NCI-H1436 treated with DMSO at 0.1 percent for 48 hours (cell line): Measurements from ENCODE around the gene ADCY4.

Source experiments
- DNase-seq: peaks from one replicate; lab custom pipeline; 2025; lab: John Stamatoyannopoulos, UW

Gene ADCY4

GRCh38 chr14:24272467-24272866, 62.4 kb downstream of the ADCY4 start:
- no peak for DNase-seq

GRCh38 chr14:24271834-24272263, 63.0 kb downstream of the ADCY4 start:
- DNase-seq: no peak

GRCh38 chr14:24271134-24271833, 63.6 kb downstream of the ADCY4 start, which contains the start of gene RABGGTA:
Gene RABGGTA (minus strand): TSS chr14:24271597. CDS start chr14:24271115, 482 bp downstream.
- DNase-seq: peak; percentile 57

- DNase-seq: no peak
Observed at GRCh38 chr14:24270537-24271133, 64.2 kb downstream of the ADCY4 start.

GRCh38 chr14:24269910-24270536, 64.8 kb downstream of the ADCY4 start:
- DNase-seq: no peak

- no peak for DNase-seq
Observed at GRCh38 chr14:24269368-24269767, 65.5 kb downstream of the ADCY4 start.
